Stimulated activated CD8-positive, alpha-beta memory T cell treated with anti-CD3 and anti-CD28 coated beads, Interleukin-2, amount 100 ng/mL, for 48 hours (primary cell): Measurements from ENCODE around the gene PDK1.
A peak's percentile ranks its signal among the peaks of the same experiment; 100 is the strongest.
"Not testable (repeated sequence)": the region's sequence is repeated elsewhere in the genome, so short reads cannot be mapped to it uniquely, and the experiment has no call there.

Experiments used
- DNase-seq, 2 donors: peaks; one replicate each; pipeline ENCODE4 v3.0.0-alpha.2; 2020; ENCODE audit warnings: low read depth in 2 of 2

Gene PDK1

DNA sequence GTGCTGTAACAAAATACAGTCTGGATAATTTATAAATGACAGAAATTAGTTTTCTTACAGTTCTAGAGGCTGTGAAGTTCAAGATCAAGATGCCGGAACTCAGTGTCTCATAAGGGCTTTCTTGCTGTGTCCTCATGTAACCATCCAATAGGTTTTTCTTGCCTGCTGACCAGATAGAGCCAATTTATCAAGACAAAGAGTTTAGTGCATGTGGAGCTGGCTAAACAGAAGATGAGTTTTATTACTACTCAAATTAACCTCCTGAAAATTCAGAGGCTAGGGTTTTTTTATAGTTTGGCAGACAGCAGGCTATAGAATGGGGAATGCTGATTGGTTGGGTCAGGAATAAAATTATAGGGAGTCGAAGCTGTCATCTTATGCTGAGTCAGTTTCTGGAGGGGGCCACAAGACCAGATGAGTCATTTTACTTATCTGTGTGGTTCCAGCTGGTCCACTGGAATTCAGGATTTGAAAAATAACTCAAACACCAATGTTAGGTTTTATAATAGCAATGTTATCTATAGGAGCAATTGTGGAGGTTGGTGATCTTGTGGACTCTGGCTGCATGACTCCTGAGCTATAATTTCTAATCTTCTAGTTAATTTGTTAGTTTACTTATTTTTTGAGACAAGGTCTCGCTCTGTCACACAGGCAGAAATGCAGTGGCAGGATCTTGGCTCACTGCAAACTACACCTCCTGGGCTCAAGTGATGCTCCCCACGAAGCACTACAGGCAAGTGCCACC, 3.2 kb upstream of the PDK1 start:
- no peak for DNase-seq

DNA sequence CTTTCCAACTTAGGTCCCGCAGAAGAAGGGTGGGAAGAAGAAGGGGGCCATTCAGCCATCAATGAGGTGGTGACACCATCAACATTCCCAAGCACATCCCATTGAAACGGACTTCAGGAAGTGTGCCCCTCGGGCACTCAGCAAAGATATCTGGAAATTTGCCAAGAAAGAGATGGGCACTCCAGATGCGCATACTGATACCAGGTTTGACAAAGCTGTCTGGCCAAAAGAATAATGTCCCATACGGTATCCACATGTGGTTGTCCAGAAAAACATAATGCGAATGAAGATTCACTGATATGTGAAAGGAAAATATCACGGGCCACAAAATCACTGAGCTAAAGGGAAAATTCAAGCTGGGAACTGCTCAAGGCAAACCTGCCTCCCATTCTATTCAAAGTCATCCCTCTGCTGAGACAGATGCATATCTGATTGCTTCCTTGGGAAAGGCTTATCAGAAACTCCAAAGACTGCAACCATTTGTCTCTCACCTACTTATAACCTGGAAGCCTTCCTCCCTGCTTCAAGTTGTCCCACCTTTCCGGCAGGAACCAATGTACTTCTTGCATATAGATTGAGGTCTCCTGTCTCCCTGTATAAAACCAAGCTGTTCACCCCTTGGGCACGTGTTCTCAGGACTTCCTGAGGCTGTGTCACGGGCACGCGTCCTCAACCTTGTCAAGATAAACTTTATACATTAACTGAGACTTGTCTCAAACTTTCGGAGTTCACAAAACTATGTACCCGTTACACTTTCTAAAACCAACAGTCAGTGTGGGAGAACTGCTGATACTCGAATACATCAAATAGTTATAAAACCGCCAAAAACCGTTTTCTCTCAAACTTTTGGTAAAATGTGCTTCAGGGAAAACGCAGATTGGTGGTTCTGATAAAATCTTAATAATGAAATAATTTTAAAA, 1.3 kb upstream of the PDK1 start:
- no peak for DNase-seq

DNA sequence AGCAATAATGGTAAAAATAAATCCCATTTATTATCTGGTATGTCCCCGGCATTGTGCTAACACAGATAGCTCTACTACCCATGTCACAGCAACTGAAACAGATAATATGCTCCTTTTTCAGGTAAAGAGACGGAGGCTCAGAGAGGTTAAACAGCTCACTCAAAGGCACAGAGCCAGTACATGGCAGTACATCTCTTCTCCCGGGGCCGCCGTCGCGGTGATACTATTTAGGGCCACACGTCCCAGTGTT, 693 bp upstream of the PDK1 start:
- DNase-seq: no peak

DNA sequence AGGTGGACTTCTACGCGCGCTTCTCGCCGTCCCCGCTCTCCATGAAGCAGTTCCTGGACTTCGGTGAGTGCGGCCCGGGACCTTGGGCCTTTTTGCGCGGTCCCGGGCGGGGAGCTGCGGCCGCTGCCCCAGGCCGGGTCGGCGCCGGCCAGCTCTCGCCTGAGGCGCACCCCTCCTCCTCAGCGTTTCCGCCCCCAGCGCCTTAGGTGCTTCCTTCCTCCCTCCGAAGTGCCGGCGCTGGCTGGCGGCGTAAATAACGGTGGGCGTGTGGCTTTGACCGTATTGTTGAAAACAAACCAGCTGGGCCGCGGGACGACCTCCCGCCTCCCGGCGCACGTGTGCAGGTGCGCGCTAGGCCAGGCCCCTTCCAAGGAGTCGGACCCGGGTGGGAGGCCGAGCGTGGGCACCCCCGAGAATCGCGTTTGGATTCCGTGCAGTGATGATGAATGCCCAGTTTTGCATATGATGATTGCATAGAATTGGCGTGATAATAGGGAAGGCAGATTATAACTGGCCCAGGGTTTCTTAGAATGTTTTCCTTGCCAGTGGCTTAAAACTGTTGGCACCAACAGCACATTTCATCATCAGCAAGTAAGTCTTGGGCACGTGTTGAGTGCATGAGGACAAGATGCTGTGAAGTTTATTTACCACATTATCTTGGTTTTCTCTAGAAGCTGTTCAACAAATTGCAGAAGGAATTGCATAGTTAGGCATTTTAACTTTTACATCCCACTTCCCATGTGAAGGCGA, 569 bp downstream of the PDK1 start:
- peak; percentile 46 to 57 for DNase-seq

DNA sequence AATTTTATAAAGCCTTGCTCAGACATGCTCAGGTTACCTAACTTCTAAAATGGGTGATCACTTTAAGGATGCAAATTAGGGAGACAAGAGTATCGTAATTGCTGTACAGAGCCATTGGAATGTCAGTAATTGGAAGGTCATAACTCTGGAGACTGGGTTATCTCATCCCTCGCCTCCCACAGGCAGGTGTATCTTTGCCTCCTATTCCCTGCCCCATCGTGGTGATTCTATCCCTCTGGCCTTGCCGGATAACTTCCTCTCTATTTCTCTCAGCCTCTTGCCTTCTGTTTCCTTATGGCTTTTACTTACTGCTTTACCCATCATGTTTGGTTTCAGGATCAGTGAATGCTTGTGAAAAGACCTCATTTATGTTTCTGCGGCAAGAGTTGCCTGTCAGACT, 2.5 kb downstream of the PDK1 start:
- no peak for DNase-seq

DNA sequence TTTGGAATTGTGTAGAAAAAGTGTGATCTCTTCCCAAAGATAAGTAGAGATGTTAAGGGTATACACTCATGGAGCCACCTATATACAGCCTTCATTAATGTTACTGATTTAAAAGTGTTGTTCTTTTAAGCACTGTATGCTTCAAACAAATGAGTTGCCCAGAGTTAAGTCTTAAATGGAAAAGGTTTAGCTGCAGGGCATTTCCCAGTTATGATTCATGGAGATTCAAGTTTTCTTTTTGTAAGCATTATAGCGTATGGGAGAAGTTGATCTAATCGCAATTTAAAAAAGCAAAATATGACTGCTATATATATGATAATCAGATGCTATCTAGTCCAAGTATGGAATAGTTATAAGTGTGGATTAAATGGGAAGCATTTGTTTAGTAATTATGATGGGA, 4.8 kb downstream of the PDK1 start:
- no peak for DNase-seq

DNA sequence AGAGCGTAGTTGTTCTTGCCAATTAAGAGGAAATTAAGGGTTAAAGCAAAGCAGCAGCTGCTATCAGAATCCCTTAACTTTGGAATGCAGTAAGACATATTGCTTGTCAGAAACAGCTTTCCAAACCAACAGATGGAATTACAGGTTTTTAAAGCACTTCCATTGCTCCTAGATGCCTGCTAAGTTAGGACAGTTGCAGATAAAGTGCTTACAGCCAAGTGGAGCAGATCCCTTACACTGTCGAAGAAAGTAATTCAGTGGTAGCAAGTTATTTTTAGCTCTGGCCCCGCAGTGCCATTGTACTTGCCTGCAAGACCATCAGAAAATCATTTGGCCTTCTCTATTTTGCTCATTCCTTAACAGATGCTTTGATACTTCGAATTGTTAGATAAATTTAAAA, 5.4 kb downstream of the PDK1 start:
- DNase-seq: no peak

DNA sequence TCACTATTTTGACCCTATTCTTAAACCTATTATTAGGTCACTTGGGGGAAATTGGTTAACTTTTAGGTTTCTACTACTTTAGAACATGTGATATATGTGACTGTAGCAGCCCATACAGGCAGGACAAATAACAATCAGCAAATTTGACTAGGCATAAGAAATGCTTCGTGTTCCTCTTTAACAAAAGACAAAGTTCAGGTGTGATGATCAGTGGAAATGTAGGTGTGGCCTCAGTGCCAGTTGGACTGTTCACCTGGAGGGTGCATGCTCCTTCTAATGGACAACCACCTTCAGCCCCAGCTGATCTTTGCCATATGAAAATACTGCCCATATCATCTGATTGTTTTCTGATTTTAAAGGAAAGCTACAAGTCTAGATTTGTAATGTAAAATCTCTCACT, 6.4 kb downstream of the PDK1 start:
- no peak for DNase-seq

DNA sequence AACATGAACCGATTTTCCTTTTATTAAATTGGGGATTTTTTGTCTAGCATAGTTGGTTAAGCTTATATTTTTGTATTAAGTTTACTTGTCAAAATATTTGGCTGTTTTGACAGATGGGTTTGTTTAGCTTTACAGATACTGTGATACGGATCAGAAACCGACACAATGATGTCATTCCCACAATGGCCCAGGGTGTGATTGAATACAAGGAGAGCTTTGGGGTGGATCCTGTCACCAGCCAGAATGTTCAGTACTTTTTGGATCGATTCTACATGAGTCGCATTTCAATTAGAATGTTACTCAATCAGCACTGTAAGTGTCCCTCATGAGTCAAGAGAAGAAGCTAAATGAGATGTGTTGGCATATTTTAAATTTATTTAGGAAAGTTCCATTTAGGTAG, 8.5 kb downstream of the PDK1 start:
- DNase-seq: no peak

DNA sequence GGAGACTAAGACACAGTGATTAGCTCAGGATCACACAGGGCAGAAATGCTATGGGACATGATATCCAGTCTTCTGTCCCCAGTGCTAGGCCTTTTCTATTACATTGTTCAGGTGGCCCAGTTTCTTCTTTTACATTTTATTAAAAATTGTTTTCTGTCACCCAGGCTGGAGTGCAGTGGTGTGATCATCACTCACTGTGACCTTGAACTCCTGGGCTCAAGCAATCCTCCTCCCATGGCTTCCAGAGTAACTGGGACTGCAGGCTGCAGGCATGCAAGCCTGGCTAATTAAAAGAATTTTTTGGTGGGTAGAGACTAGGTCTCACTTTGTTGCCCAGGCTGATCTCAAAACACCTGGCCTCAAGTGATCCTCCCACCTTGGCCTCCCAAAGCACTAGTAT, 15.4 kb downstream of the PDK1 start:
- DNase-seq: no peak

DNA sequence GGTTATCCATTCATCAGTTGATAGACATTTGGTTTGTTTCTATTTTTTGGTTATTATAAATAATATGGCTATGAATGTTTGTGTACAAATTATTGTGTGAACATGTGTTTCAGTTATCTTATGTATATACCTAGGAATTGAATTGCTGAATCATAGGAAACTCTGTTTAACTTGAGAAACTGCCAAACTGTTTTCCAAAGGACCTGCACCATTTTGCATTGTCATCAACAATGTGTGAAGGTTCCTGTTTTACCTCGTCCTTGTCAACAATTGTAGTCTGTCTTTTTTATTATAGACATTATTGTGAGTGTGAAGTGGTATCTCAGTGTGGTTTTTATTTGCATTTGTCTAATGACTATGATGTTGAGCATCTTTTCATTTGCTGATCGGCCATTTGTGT, 17.1 kb downstream of the PDK1 start:
- DNase-seq: no peak

DNA sequence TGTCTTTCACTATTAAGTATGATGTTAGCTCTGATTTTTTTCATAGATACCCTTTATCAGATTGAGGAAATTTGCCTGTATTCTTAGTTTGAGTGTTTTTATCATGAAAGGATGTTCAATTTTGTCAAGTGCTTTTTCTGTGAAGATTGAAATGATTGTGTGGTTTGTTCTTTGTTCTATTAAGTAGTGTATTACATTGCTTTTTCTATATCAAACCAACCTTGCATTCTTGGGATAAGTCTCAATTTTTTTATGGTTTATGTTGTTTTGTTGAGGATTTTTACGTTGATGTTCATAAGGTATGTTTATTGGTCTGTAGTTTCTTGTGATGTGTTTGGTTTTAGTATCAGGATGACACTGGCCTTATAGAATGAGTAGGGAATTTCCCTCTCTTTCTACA, 19.1 kb downstream of the PDK1 start:
- DNase-seq: no peak

DNA sequence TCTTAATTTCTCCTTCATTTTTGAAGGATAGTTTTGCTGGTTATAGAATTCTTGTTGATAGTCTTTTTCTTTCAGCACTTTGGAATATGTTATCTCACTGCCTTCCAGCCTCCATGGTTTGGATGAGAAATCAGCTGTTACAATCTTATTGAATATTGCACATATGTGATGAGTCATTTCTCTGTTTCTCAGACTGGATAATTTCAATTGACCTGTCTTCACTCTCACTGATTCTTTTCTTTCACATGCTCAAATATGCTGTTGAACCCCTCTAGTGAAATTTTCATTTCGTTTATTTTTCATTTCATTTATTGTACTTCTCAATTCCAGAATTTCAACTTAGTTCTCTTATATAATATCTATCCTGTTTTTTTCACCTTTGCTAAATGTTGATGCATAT, 22.2 kb downstream of the PDK1 start:
- no peak for DNase-seq

DNA sequence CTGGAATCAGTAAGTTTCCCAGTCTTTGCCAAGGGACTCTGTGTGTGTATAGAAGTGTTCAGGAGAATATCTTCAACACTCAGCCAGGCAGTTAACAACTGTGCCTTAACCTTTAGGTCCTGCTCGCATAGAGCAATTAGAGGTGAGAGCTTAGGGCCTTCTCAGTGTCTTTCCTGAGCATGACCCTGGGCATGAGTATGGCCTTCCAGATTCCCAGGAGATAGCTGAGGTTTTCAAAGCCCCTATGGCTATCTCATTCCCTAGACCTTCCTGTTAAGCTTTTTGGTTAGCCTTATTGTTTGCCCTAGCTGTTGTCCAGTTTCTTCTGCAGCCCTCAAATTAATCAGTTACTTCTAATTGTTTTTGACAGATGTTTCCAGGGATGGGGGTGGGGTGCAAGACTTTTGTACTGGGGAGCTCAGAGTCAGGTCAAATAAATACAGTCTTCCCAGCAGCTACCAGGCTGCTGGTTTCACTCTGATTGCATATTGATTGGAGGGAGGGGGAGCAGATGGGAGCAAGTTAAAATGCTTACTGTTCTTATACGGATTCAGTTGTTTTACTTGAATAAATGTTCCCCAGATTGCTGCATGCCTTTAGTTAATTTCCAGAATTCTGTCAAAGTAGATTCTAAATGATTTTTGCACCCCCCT, 23.1 kb downstream of the PDK1 start:
- DNase-seq: no peak

DNA sequence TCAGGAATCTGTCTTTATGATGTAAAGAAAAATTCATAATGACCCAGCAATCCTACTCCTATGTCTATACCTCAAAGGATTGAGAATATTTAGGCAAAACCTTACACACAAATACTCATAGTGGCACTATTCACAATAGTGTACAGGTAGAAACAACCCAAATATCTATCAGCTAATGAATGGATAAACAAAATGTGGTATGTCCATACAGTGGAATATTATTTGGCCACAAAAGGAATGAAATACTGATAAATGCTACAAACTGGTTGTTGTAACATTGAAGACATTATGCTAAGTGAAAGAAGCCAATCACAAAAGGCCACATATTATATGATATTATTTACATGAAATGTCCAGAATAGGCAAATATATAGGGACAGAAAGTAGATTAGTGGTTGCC, 24.7 kb downstream of the PDK1 start:
- no peak for DNase-seq

DNA sequence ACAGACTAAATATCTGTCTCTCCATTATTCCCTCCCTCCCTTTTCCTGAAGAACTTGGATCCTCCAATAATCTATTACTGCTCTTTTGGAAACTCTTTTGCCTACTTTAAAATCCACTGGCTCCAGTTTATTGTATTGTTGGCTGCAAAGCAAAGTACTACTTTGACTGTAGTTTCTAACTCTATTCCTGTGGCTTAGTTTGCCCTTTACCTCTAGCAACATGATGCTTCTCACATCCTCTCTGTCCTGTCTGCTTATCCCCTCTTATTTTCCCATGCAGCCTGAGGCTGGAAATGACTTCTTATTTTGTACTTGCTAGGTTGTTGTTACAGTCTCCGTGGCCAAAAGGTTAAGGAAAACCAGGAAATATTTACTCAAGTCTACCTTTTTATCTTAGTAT, 26.8 kb downstream of the PDK1 start:
- DNase-seq: no peak

DNA sequence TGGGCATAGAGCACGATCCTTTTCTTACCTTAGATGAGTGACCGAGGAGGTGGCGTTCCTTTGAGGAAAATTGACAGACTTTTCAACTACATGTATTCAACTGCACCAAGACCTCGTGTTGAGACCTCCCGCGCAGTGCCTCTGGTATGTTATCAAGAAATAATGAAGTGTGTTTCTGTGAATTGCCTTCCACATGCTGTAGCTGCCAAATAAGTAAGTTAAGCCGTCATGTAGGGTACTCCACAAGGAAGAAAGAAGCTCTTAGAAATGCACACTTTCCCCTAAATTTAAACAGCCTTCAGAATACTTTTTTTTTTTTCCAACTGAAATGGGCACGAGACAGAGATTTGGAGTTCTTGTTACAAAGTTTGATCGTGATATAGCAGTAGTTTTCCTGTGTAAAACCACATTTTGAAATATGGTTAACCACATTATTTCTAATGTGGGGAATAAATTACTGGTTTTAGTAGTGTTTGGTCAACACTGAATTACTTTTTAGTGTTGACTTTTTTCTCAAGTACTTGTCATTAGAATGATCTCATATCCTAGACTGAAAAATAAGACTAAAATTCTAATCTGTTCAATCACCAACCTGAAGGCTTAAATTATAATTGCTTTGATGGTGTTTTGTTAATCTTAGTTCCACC, 30.5 kb downstream of the PDK1 start:
- no peak for DNase-seq

DNA sequence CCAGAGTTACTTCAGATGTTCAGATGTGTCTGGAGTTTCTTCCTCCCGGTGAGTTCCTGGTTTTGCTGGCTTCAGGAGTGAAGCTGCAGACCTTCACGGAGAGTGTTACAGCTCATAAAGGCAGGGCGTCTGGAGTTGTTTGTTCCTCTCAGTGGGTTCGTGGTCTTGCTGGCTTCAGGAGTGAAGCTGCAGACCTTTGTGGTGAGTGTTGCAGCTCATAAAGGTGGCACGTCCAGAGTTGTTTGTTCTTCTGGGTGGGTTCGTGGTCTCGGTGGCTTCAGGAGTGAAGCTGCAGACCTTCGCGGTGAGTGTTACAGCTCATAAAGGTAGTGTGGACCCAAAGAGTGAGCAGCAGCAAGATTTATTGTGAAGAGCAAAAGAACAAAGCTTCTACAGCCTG, 31.3 kb downstream of the PDK1 start:
- not testable (repeated sequence) for DNase-seq

DNA sequence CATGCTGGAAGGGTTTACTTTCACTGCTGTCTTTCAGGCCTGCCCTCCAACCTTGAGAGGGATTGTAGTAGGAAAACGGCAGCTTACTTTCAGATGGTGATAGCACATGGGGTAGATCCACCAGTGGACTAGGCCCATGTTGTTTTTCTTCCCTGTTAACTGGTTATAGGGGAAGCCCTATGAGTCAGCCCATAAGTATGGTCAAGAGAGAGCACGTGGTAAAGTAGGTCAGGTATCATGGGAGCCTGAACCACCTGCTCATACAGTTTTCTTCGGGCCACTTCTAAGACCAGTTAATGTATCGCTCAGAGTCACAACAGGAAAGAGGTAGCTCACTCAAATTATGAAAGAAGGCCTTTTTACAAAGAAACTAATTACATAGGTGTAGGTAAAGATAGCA, 33.0 kb downstream of the PDK1 start:
- no peak for DNase-seq

DNA sequence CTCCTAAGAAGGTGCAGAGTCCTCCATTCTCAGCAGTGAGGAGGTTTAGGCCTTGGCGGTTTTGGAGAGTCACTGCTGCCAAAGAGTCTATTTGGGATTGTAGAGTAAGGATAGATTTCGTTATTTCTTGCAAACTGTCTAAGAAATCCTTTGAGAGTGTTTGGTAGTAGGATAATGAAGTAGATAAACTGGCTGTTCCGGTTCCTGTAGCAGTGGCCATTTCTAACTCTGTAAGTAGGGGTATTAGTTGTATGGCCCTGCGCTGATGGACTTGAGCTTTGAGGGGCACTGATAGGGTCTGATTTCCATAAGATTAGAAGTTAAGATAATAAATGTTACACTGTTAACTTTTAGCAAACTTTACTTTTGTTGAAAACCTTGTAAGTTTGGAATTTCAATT, 35.5 kb downstream of the PDK1 start:
- DNase-seq: not testable (repeated sequence)

DNA sequence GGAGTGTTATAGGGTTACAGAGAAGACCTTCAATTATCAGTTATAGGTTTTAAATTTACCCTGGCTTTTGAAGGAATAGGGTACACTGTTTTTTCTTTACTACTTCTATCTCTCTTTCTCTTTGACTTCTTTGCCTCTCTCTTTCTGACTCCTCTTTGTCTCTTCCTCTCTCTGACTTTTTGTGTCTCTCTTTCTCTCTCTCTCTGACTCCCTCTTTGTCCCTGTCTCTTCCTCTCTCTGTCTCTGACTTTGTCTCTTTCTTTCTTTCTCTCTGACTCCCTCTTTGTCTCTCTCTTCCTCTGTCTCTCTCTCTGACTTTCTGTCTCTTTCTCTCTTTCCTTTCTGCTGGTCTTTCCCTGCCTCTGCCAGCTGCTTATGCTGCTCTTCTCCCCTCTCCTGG, 36.3 kb downstream of the PDK1 start:
- DNase-seq: not testable (repeated sequence)

DNA sequence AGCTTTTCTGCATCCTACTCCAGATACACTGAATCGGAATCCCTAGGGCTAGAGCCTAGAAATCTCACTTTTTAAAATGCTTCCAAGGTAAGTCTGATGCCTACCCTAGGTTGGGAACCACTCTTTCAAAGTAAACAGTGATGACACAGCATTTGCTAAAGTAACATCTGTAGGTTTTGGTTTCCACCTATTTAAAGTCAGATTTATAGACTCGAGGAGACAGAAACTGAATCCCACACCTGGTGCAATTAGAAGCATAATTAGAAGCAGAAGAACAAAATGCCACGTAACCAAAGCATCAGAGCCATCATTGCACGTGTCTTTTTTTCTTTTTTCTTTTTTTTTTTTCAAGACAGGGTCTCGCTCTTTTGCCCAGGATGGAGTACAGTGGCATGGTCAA, 40.9 kb downstream of the PDK1 start:
- no peak for DNase-seq
